Tibial nerve (tissue), 4 donors: Measurements from ENCODE around the gene C3orf80. TPM values are rescaled to one million over a fixed set of nuclear protein-coding genes. Genes with fewer than 3 reads are reported as not detected.

Experiments
- DNase-seq, 2 donors: peaks; one replicate each; pipeline ENCODE4 v3.0.0-alpha.2; 2019; ENCODE audit warnings: low spot score in 2 of 2
- H3K27ac ChIP-seq, 4 donors: fragments of 200-600 bp; sonication (generic) in 3 of 4; one replicate each; pipeline ENCODE4 v1.5.1; 2017 to 2019; ENCODE audit warnings: mild to moderate bottlenecking in 1 of 4
- H3K27me3 ChIP-seq, 2 donors: fragments of 200-600 bp; sonication (generic) in 1 of 2; one replicate each; pipeline versions ENCODE4 v1.5.1 to v1.6.0; 2017 to 2019
- H3K36me3 ChIP-seq, 3 donors: fragments of 200-600 bp; sonication (generic); one replicate each; pipeline ENCODE4 v1.5.1; 2018 to 2019
- H3K4me1 ChIP-seq, 4 donors: fragments of 200-600 bp; sonication (generic) in 3 of 4; one replicate each; pipeline ENCODE4 v1.5.1; 2017 to 2019
- H3K4me3 ChIP-seq, 4 donors: fragments of 200-600 bp; sonication (generic) in 3 of 4; one replicate each; pipeline ENCODE4 v1.5.1; 2017 to 2019; ENCODE audit warnings: mild to moderate bottlenecking in 1 of 4, moderate library complexity in 1 of 4
- H3K9me3 ChIP-seq, 4 donors: fragments of 200-600 bp; sonication (generic) in 3 of 4; one replicate each; pipeline ENCODE4 v1.5.1; 2017 to 2019
- CTCF ChIP-seq, 5 experiments: fragments of 200-600 bp in 3 of 5; fragments of 450-650 bp in 2 of 5; sonication (generic) in 3 of 5; IDR thresholded peaks; one replicate each; pipeline ENCODE4 v1.5.1; 2016 to 2019; ENCODE audit warnings: antibody characterized with exemption in 5 of 5, mild to moderate bottlenecking in 3 of 5, moderate library complexity in 2 of 5
- EP300 ChIP-seq, 2 donors: sonication (generic); formaldehyde crosslinking; IDR thresholded peaks; one replicate each; pipeline ENCODE4 v1.6.1; 2017; ENCODE audit warnings: antibody characterized with exemption in 2 of 2, mild to moderate bottlenecking in 1 of 2
- POLR2A ChIP-seq, 2 donors: fragments of 450-650 bp; IDR thresholded peaks; one replicate each; pipeline ENCODE4 v1.6.1; 2017; ENCODE audit warnings: antibody characterized with exemption in 2 of 2, mild to moderate bottlenecking in 2 of 2, moderate library complexity in 2 of 2
- WGBS, 2 donors: methylation state at CpG; one replicate each; pipeline ENCODE4 v1.1.5; 2018; 5-methylcytosine and 5-hydroxymethylcytosine counted together
- total RNA-seq, 4 donors: library from RNA; depleted of rRNA; stranded (reverse); fragments of >200 nt; gene quantifications; one replicate each; pipeline ENCODE4 v1.1.0, GENCODE V29; 2016

C3orf80 gene
- total RNA-seq, 4 donors from 2014 or later: 0.84 to 2.2 (median 1.8) TPM; not detected in 1

- DNase-seq: no peak
- H3K4me1 ChIP-seq: no peaks in the 10 kb centered on the region
- WGBS, 2 donors: 40 to 58% methylated on average over 4 of the region's 4 CpGs
- no peak overlapping the region for H3K27ac ChIP-seq
- no peaks in the 10 kb centered on the region for H3K27me3 ChIP-seq
- TF ChIP-seq POLR2A (IDR thresholded peaks at IDR 0.05): no peak
- no peak for TF ChIP-seq EP300 (IDR thresholded peaks at IDR 0.05)
- H3K9me3 ChIP-seq: no peaks in the 10 kb centered on the region
- H3K36me3 ChIP-seq: no peaks in the 10 kb centered on the region
- no peak overlapping the region for H3K4me3 ChIP-seq
Observed at GRCh38 chr3:160205606-160206005, 19.6 kb upstream of the C3orf80 start.

GRCh38 chr3:160210341-160210740 is 14.9 kb upstream of the C3orf80 start:
- Histone ChIP-seq H3K4me3 (no peak overlapping the region), H3K27me3 (no peaks in the 10 kb centered on the region), H3K36me3 (no peaks in the 10 kb centered on the region), H3K27ac (no peak overlapping the region), H3K4me1 (no peaks in the 10 kb centered on the region), H3K9me3 (no peaks in the 10 kb centered on the region)
- DNase-seq: no peak
- WGBS, 2 donors: 94 to 100% methylated on average over 1 of the region's 1 CpG
- TF ChIP-seq EP300 (IDR thresholded peaks at IDR 0.05) (no peak), CTCF (IDR thresholded peaks at IDR 0.05) (no peak), POLR2A (IDR thresholded peaks at IDR 0.05) (no peak)

- Histone ChIP-seq H3K27ac (no peak overlapping the region), H3K9me3 (no peaks in the 10 kb centered on the region), H3K36me3 (no peaks in the 10 kb centered on the region), H3K4me1 (no peaks in the 10 kb centered on the region), H3K4me3 (no peak overlapping the region), H3K27me3 (no peaks in the 10 kb centered on the region)
- TF ChIP-seq POLR2A (IDR thresholded peaks at IDR 0.05) (no peak), CTCF (IDR thresholded peaks at IDR 0.05) (no peak), EP300 (IDR thresholded peaks at IDR 0.05) (no peak)
- no peak for DNase-seq
- 73 to 84% methylated on average over 1 of the region's 1 CpG for WGBS, 2 donors
Observed at GRCh38 chr3:160210799-160211221, 14.4 kb upstream of the C3orf80 start.

- Histone ChIP-seq H3K36me3 (no peaks in the 10 kb centered on the region), H3K27me3 (peaks cover 0 to 3% of the 10 kb centered on the region in 2 donors), H3K9me3 (no peaks in the 10 kb centered on the region), H3K4me1 (no peaks in the 10 kb centered on the region), H3K27ac (no peak overlapping the region), H3K4me3 (no peak overlapping the region)
- WGBS, 2 donors: 88 to 91% methylated on average over 1 of the region's 1 CpG
- no peak for DNase-seq
- TF ChIP-seq CTCF (IDR thresholded peaks at IDR 0.05) (no peak), EP300 (IDR thresholded peaks at IDR 0.05) (no peak), POLR2A (IDR thresholded peaks at IDR 0.05) (no peak)
Observed at GRCh38 chr3:160213191-160213590, 12.0 kb upstream of the C3orf80 start.

GRCh38 chr3:160217675-160218074 is 7.5 kb upstream of the C3orf80 start:
- no peaks in the 10 kb centered on the region for H3K36me3 ChIP-seq
- no peaks in the 10 kb centered on the region for H3K9me3 ChIP-seq
- DNase-seq: no peak
- no peak overlapping the region for H3K27ac ChIP-seq
- peaks cover 0 to 3% of the 10 kb centered on the region in 2 donors for H3K27me3 ChIP-seq
- 46 to 50% methylated on average over 4 of the region's 4 CpGs for WGBS, 2 donors
- no peaks in the 10 kb centered on the region for H3K4me1 ChIP-seq
- no peak overlapping the region for H3K4me3 ChIP-seq
- TF ChIP-seq EP300 (IDR thresholded peaks at IDR 0.05) (no peak), CTCF (IDR thresholded peaks at IDR 0.05) (no peak), POLR2A (IDR thresholded peaks at IDR 0.05) (no peak)

GRCh38 chr3:160218136-160218535 is 7.1 kb upstream of the C3orf80 start:
- TF ChIP-seq POLR2A (IDR thresholded peaks at IDR 0.05) (no peak), EP300 (IDR thresholded peaks at IDR 0.05) (no peak), CTCF (IDR thresholded peaks at IDR 0.05) (no peak)
- no peaks in the 10 kb centered on the region for H3K4me1 ChIP-seq
- H3K9me3 ChIP-seq: no peaks in the 10 kb centered on the region
- no peaks in the 10 kb centered on the region for H3K36me3 ChIP-seq
- H3K4me3 ChIP-seq: no peak overlapping the region
- H3K27me3 ChIP-seq: peaks cover 0 to 3% of the 10 kb centered on the region in 2 donors
- DNase-seq: no peak
- H3K27ac ChIP-seq: no peak overlapping the region
- WGBS, 2 donors: 58 to 74% methylated on average over 3 of the region's 3 CpGs
